ENCODE results near the gene ATL3. TPM values are rescaled to one million over a fixed set of nuclear protein-coding genes. Genes with fewer than 3 reads are reported as not detected.

ATL3 gene, protein sequence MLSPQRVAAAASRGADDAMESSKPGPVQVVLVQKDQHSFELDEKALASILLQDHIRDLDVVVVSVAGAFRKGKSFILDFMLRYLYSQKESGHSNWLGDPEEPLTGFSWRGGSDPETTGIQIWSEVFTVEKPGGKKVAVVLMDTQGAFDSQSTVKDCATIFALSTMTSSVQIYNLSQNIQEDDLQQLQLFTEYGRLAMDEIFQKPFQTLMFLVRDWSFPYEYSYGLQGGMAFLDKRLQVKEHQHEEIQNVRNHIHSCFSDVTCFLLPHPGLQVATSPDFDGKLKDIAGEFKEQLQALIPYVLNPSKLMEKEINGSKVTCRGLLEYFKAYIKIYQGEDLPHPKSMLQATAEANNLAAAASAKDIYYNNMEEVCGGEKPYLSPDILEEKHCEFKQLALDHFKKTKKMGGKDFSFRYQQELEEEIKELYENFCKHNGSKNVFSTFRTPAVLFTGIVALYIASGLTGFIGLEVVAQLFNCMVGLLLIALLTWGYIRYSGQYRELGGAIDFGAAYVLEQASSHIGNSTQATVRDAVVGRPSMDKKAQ
- total RNA-seq = 10 to 100 TPM; 24.5 to 33.6 TPM
- 1 to 10 TPM; 5.9 to 7.9 TPM for polyA plus RNA-seq

- TF ChIP-seq EGR1 (IDR thresholded peaks at IDR 0.05; ENCODE audit: low read depth in 2 of 2) (no peak), MAX (IDR thresholded peaks at IDR 0.05) (peak; percentile 93), FOXA2 (IDR thresholded peaks at IDR 0.05) (no peak), RAD21 (IDR thresholded peaks at IDR 0.05) (peak in 1 of 2 donors; percentile 6), JUND (IDR thresholded peaks at IDR 0.05) (no peak), FOXA1 (IDR thresholded peaks at IDR 0.05) (no peak), SP1 (IDR thresholded peaks at IDR 0.05) (peak; percentile 58), HNF4A (conservative IDR thresholded peaks at IDR 0.05) (no peak), NR2F2 (IDR thresholded peaks at IDR 0.05) (no peak), YY1 (IDR thresholded peaks at IDR 0.05) (peak; percentile 50), TAF1 (conservative IDR thresholded peaks at IDR 0.05) (peak; percentile 22), CTCF (IDR thresholded peaks at IDR 0.05; ENCODE audit: low read depth, low read length, missing input control) (no peak), REST (IDR thresholded peaks at IDR 0.05) (peak; percentile 36), HNF4G (IDR thresholded peaks at IDR 0.05) (no peak), RXRA (IDR thresholded peaks at IDR 0.05) (no peak), GABPA (IDR thresholded peaks at IDR 0.05 in 1 of 2, conservative IDR thresholded peaks at IDR 0.05 in 1 of 2) (no peak)
- TF ChIP-seq, protein P1, sequence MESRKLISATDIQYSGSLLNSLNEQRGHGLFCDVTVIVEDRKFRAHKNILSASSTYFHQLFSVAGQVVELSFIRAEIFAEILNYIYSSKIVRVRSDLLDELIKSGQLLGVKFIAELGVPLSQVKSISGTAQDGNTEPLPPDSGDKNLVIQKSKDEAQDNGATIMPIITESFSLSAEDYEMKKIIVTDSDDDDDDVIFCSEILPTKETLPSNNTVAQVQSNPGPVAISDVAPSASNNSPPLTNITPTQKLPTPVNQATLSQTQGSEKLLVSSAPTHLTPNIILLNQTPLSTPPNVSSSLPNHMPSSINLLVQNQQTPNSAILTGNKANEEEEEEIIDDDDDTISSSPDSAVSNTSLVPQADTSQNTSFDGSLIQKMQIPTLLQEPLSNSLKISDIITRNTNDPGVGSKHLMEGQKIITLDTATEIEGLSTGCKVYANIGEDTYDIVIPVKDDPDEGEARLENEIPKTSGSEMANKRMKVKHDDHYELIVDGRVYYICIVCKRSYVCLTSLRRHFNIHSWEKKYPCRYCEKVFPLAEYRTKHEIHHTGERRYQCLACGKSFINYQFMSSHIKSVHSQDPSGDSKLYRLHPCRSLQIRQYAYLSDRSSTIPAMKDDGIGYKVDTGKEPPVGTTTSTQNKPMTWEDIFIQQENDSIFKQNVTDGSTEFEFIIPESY (IDR thresholded peaks at IDR 0.05) = peak; percentile 17
- TF ChIP-seq, protein P2, sequence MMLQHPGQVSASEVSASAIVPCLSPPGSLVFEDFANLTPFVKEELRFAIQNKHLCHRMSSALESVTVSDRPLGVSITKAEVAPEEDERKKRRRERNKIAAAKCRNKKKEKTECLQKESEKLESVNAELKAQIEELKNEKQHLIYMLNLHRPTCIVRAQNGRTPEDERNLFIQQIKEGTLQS (IDR thresholded peaks at IDR 0.05) = no peak
Measured at GRCh38 chr11:63671322-63672155, at the start of gene ATL3. ATL3 (minus strand) TSS chr11:63671376; CDS start chr11:63671335, 41 bp downstream.

More at GRCh38 chr11:63671322-63672155, at the start of gene ATL3:
- Histone ChIP-seq H3K9me3 (ENCODE audit: control insufficient read depth in 4 of 4, low read length in 3 of 4) (no peaks in the 10 kb centered on the region), H3K4me3 (ENCODE audit: low read depth in 1 of 3, low read length in 3 of 3) (peak within 1 kb of the TSS; percentile 85 to 96 (median 85)), H3K9ac (ENCODE audit: low read depth in 1 of 2, low read length in 2 of 2) (peak within 1 kb of the TSS; percentile 80 to 88), H3K27ac (ENCODE audit: low read depth in 1 of 2, low read length in 2 of 2) (peak within 1 kb of the TSS; percentile 93 to 95), H3K27me3 (ENCODE audit: control insufficient read depth in 4 of 4, insufficient read depth in 4 of 4, low read length in 3 of 4) (no peaks in the 10 kb centered on the region), H3K36me3 (ENCODE audit: control insufficient read depth in 4 of 4, insufficient read depth in 3 of 4, low read depth in 1 of 4, low read length in 3 of 4) (peaks cover 0 to 2% (median 0%) of the 10 kb centered on the region in 4 donors), H3K4me1 (ENCODE audit: control insufficient read depth in 4 of 4, insufficient read depth in 4 of 4, low read length in 3 of 4) (peaks cover 5 to 11% (median 9%) of the 10 kb centered on the region in 4 donors)
- 11% methylated on average over 69 of the region's 69 CpGs for WGBS
- peak; percentile 98 for DNase-seq (ENCODE audit: low spot score)

Data from liver (tissue), 9 donors.